ENCODE results near the gene KANK4.
"Not testable (repeated sequence)": the region's sequence is repeated elsewhere in the genome, so short reads cannot be mapped to it uniquely, and the experiment has no call there.

Gene KANK4

GRCh38 chr1:62244380-62244779 is 74.9 kb downstream of the KANK4 start:
- H3K4me3 ChIP-seq (ENCODE audit: low read depth in 1 of 5, low read length in 5 of 5); H3K4me1 ChIP-seq (ENCODE audit: control insufficient read depth in 5 of 5, insufficient read depth in 5 of 5, low read length in 5 of 5); H3K27me3 ChIP-seq (ENCODE audit: control insufficient read depth in 5 of 5, insufficient read depth in 4 of 5, low read length in 5 of 5); H3K9ac ChIP-seq (ENCODE audit: low read length in 5 of 5); H3K27ac ChIP-seq (ENCODE audit: low read depth, low read length); H3K9me3 ChIP-seq (ENCODE audit: control insufficient read depth in 5 of 5, low read length in 5 of 5): not testable (repeated sequence)
- H3K36me3 ChIP-seq (ENCODE audit: control insufficient read depth in 5 of 5, insufficient read depth in 5 of 5, low read length in 5 of 5): peaks cover 0 to 28% (median 6%) of the 10 kb centered on the region in 5 donors

DNA sequence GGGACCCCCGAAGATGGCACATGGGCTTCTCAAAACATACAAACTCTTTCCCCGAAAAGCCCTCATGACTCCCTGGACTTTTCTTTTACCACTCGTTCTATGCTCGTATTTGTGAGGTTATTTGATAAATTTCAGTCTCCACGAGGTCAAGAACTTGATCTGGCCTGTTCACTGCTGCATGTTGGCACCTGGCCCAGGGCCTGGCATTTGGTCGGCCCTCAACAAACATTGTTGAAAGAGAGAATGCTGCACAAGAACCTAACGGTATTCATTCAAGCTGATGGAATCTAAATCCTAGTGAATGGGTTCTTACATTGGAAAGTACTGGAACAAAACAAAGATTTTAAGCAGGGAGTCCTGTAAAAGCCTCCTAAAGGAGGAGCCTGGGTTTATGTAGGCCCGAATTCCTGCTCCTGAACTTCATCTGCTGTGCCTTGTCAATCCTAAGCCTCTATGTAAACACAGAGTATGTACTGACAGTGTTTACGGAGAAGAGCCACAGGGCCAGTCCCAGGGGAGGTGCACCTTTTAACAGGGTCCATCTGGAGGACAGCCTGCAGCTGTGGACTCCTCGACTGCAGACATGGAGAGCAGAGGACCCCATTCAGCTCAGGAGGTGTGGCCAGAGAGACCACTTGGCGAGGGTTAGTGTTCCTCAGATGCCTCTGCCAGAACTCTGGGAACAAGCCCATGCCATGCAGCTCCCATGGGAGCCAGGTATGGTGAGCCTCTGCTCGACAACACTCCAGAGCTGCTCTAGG is 77.7 kb downstream of the KANK4 start:
- no peaks in the 10 kb centered on the region for H3K27me3 ChIP-seq (ENCODE audit: control insufficient read depth in 5 of 5, insufficient read depth in 4 of 5, low read length in 5 of 5)
- H3K27ac ChIP-seq (ENCODE audit: low read depth, low read length): no peak overlapping the region
- H3K9me3 ChIP-seq (ENCODE audit: control insufficient read depth in 5 of 5, low read length in 5 of 5): no peaks in the 10 kb centered on the region
- no peak overlapping the region for H3K4me3 ChIP-seq (ENCODE audit: low read depth in 1 of 5, low read length in 5 of 5)
- H3K36me3 ChIP-seq (ENCODE audit: control insufficient read depth in 5 of 5, insufficient read depth in 5 of 5, low read length in 5 of 5): peaks cover 0 to 19% (median 6%) of the 10 kb centered on the region in 5 donors
- H3K4me1 ChIP-seq (ENCODE audit: control insufficient read depth in 5 of 5, insufficient read depth in 5 of 5, low read length in 5 of 5): peaks cover 0 to 6% (median 0%) of the 10 kb centered on the region in 5 donors
- H3K9ac ChIP-seq (ENCODE audit: low read length in 5 of 5): no peak overlapping the region

- Histone ChIP-seq H3K36me3 (ENCODE audit: control insufficient read depth in 5 of 5, insufficient read depth in 5 of 5, low read length in 5 of 5) (peaks cover 0 to 14% (median 3%) of the 10 kb centered on the region in 5 donors), H3K27ac (ENCODE audit: low read depth, low read length) (no peak overlapping the region)
Observed at GRCh38 chr1:62240651-62241370, 78.4 kb downstream of the KANK4 start.

GRCh38 chr1:62239652-62240403 is 79.4 kb downstream of the KANK4 start:
- H3K4me1 ChIP-seq (ENCODE audit: control insufficient read depth in 5 of 5, insufficient read depth in 5 of 5, low read length in 5 of 5); H3K27me3 ChIP-seq (ENCODE audit: control insufficient read depth in 5 of 5, insufficient read depth in 4 of 5, low read length in 5 of 5); H3K27ac ChIP-seq (ENCODE audit: low read depth, low read length); H3K4me3 ChIP-seq (ENCODE audit: low read depth in 1 of 5, low read length in 5 of 5); H3K9me3 ChIP-seq (ENCODE audit: control insufficient read depth in 5 of 5, low read length in 5 of 5); H3K36me3 ChIP-seq (ENCODE audit: control insufficient read depth in 5 of 5, insufficient read depth in 5 of 5, low read length in 5 of 5); H3K9ac ChIP-seq (ENCODE audit: low read length in 5 of 5): not testable (repeated sequence)

More at GRCh38 chr1:62240651-62241370, 78.4 kb downstream of the KANK4 start:
- no peak overlapping the region for H3K4me3 ChIP-seq (ENCODE audit: low read depth in 1 of 5, low read length in 5 of 5)
- H3K9ac ChIP-seq (ENCODE audit: low read length in 5 of 5): no peak overlapping the region
- H3K27me3 ChIP-seq (ENCODE audit: control insufficient read depth in 5 of 5, insufficient read depth in 4 of 5, low read length in 5 of 5): no peaks in the 10 kb centered on the region
- H3K9me3 ChIP-seq (ENCODE audit: control insufficient read depth in 5 of 5, low read length in 5 of 5): no peaks in the 10 kb centered on the region
- peaks cover 0 to 6% (median 0%) of the 10 kb centered on the region in 5 donors for H3K4me1 ChIP-seq (ENCODE audit: control insufficient read depth in 5 of 5, insufficient read depth in 5 of 5, low read length in 5 of 5)

- Histone ChIP-seq H3K4me3 (ENCODE audit: low read depth in 1 of 5, low read length in 5 of 5) (no peak overlapping the region), H3K27ac (ENCODE audit: low read depth, low read length) (no peak overlapping the region), H3K9ac (ENCODE audit: low read length in 5 of 5) (no peak overlapping the region), H3K9me3 (ENCODE audit: control insufficient read depth in 5 of 5, low read length in 5 of 5) (no peaks in the 10 kb centered on the region), H3K4me1 (ENCODE audit: control insufficient read depth in 5 of 5, insufficient read depth in 5 of 5, low read length in 5 of 5) (peaks cover 0 to 6% (median 0%) of the 10 kb centered on the region in 5 donors), H3K27me3 (ENCODE audit: control insufficient read depth in 5 of 5, insufficient read depth in 4 of 5, low read length in 5 of 5) (no peaks in the 10 kb centered on the region), H3K36me3 (ENCODE audit: control insufficient read depth in 5 of 5, insufficient read depth in 5 of 5, low read length in 5 of 5) (peaks cover 0 to 5% (median 0%) of the 10 kb centered on the region in 5 donors)
Observed at GRCh38 chr1:62238507-62238906, 80.7 kb downstream of the KANK4 start.

GRCh38 chr1:62237950-62238374 is 81.3 kb downstream of the KANK4 start:
- H3K9me3 ChIP-seq (ENCODE audit: control insufficient read depth in 5 of 5, low read length in 5 of 5): no peaks in the 10 kb centered on the region
- no peaks in the 10 kb centered on the region for H3K27me3 ChIP-seq (ENCODE audit: control insufficient read depth in 5 of 5, insufficient read depth in 4 of 5, low read length in 5 of 5)
- H3K4me1 ChIP-seq (ENCODE audit: control insufficient read depth in 5 of 5, insufficient read depth in 5 of 5, low read length in 5 of 5): peaks cover 0 to 6% (median 0%) of the 10 kb centered on the region in 5 donors
- peaks cover 0 to 5% (median 0%) of the 10 kb centered on the region in 5 donors for H3K36me3 ChIP-seq (ENCODE audit: control insufficient read depth in 5 of 5, insufficient read depth in 5 of 5, low read length in 5 of 5)
- H3K9ac ChIP-seq (ENCODE audit: low read length in 5 of 5): no peak overlapping the region
- no peak overlapping the region for H3K4me3 ChIP-seq (ENCODE audit: low read depth in 1 of 5, low read length in 5 of 5)
- H3K27ac ChIP-seq (ENCODE audit: low read depth, low read length): no peak overlapping the region

DNA sequence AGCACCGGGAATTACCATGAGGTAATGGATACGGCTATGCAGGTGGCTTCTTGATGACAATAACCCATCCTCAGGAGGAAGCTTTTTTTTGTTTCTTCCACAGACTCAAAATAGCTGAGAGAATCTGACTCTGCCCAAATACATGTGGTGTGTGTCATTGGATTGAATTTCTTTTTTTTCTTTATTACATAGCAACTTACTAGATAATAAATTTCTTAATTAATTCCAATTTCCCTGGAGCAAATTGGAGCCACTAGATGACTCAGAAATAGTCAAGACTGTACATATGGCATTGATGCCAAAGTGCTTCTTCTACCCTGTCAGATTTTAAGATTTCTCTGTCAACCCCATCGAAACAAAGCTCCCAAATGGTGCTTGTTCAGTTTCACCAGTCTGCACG is 81.9 kb downstream of the KANK4 start:
- H3K4me1 ChIP-seq (ENCODE audit: control insufficient read depth in 5 of 5, insufficient read depth in 5 of 5, low read length in 5 of 5): peaks cover 0 to 6% (median 0%) of the 10 kb centered on the region in 5 donors
- H3K36me3 ChIP-seq (ENCODE audit: control insufficient read depth in 5 of 5, insufficient read depth in 5 of 5, low read length in 5 of 5): peaks cover 0 to 5% (median 0%) of the 10 kb centered on the region in 5 donors
- H3K9ac ChIP-seq (ENCODE audit: low read length in 5 of 5): no peak overlapping the region
- no peaks in the 10 kb centered on the region for H3K9me3 ChIP-seq (ENCODE audit: control insufficient read depth in 5 of 5, low read length in 5 of 5)
- no peak overlapping the region for H3K4me3 ChIP-seq (ENCODE audit: low read depth in 1 of 5, low read length in 5 of 5)
- no peak overlapping the region for H3K27ac ChIP-seq (ENCODE audit: low read depth, low read length)
- H3K27me3 ChIP-seq (ENCODE audit: control insufficient read depth in 5 of 5, insufficient read depth in 4 of 5, low read length in 5 of 5): no peaks in the 10 kb centered on the region

DNA sequence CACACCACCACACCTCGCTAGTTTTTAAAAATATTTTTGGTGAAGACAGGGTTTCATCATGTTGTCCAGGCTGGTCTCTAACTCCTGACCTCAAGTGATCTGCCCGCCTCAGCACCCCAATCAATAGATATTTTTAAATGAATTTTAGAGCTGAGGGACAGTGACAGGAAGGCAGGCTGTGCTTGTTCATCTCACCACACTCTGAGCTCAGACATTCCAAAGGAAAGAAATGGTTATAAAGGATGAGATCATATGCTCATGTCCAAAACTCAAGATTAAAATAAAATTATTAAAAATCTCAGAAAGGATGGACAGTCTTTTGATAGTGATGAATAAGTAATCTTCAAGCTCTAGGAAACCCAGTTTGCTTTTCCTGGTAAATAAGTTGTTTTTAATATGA is 83.7 kb downstream of the KANK4 start:
- H3K4me3 ChIP-seq (ENCODE audit: low read depth in 1 of 5, low read length in 5 of 5): no peak overlapping the region
- H3K9me3 ChIP-seq (ENCODE audit: control insufficient read depth in 5 of 5, low read length in 5 of 5): no peaks in the 10 kb centered on the region
- H3K27me3 ChIP-seq (ENCODE audit: control insufficient read depth in 5 of 5, insufficient read depth in 4 of 5, low read length in 5 of 5): no peaks in the 10 kb centered on the region
- H3K9ac ChIP-seq (ENCODE audit: low read length in 5 of 5): no peak overlapping the region
- no peak overlapping the region for H3K27ac ChIP-seq (ENCODE audit: low read depth, low read length)
- H3K4me1 ChIP-seq (ENCODE audit: control insufficient read depth in 5 of 5, insufficient read depth in 5 of 5, low read length in 5 of 5): no peaks in the 10 kb centered on the region
- H3K36me3 ChIP-seq (ENCODE audit: control insufficient read depth in 5 of 5, insufficient read depth in 5 of 5, low read length in 5 of 5): peaks cover 0 to 5% (median 0%) of the 10 kb centered on the region in 5 donors

DNA sequence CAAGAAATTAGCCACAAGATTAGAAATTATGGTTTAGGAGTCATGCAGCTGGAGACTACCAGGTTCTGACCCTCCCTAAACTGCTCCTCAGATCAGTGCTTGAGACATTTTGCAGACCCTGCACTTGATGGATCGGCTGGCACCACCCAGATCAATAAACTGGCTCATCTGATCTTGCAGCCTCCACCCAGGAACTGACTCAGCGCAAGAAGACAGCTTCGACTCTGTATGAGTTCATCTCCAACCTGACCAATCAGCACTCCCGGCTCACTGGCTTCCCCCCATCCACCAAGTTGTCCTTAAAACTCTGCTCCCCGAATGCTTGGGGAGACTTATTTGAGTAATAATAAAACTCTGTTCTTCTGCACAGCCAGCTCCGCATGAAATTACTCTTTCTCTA is 84.5 kb downstream of the KANK4 start:
- H3K9ac ChIP-seq (ENCODE audit: low read length in 5 of 5): no peak overlapping the region
- peaks cover 0 to 3% (median 1%) of the 10 kb centered on the region in 5 donors for H3K4me1 ChIP-seq (ENCODE audit: control insufficient read depth in 5 of 5, insufficient read depth in 5 of 5, low read length in 5 of 5)
- H3K9me3 ChIP-seq (ENCODE audit: control insufficient read depth in 5 of 5, low read length in 5 of 5): no peaks in the 10 kb centered on the region
- peaks cover 0 to 5% (median 0%) of the 10 kb centered on the region in 5 donors for H3K36me3 ChIP-seq (ENCODE audit: control insufficient read depth in 5 of 5, insufficient read depth in 5 of 5, low read length in 5 of 5)
- H3K4me3 ChIP-seq (ENCODE audit: low read depth in 1 of 5, low read length in 5 of 5): no peak overlapping the region
- no peaks in the 10 kb centered on the region for H3K27me3 ChIP-seq (ENCODE audit: control insufficient read depth in 5 of 5, insufficient read depth in 4 of 5, low read length in 5 of 5)
- no peak overlapping the region for H3K27ac ChIP-seq (ENCODE audit: low read depth, low read length)

Measured in subcutaneous abdominal adipose tissue (tissue), 5 donors.